GM10847 (cell line): ENCODE measurements around the gene RRP15.

ENCODE experiments used
- POLR2A ChIP-seq: IDR thresholded peaks from 2 replicates; pipeline ENCODE4 v1.6.1; 2011; ENCODE audit not compliant: insufficient read length; ENCODE audit errors: extremely low read depth

RRP15 gene

GRCh38 chr1:218315638-218316037, 30.5 kb downstream of the RRP15 start:
- no peak for TF ChIP-seq POLR2A

- no peak for TF ChIP-seq POLR2A
Measured at GRCh38 chr1:218317061-218317460, 32.0 kb downstream of the RRP15 start.

- TF ChIP-seq POLR2A = no peak
Measured at GRCh38 chr1:218322762-218323161, 37.7 kb downstream of the RRP15 start.

- no peak for TF ChIP-seq POLR2A
Measured at GRCh38 chr1:218323568-218324225, 38.6 kb downstream of the RRP15 start.

GRCh38 chr1:218324226-218324580, 39.1 kb downstream of the RRP15 start:
- no peak for TF ChIP-seq POLR2A

- no peak for TF ChIP-seq POLR2A
Measured at GRCh38 chr1:218328769-218329168, 43.7 kb downstream of the RRP15 start.

GRCh38 chr1:218330043-218330623, 45.0 kb downstream of the RRP15 start:
- TF ChIP-seq POLR2A = no peak

GRCh38 chr1:218332416-218332815, 47.3 kb downstream of the RRP15 start:
- TF ChIP-seq POLR2A = no peak

GRCh38 chr1:218336328-218336727, 51.2 kb downstream of the RRP15 start:
- TF ChIP-seq POLR2A = no peak

- no peak for TF ChIP-seq POLR2A
Measured at GRCh38 chr1:218339267-218339831, 54.3 kb downstream of the RRP15 start.

- TF ChIP-seq POLR2A = no peak
Measured at GRCh38 chr1:218341325-218341724, 56.2 kb downstream of the RRP15 start.

- TF ChIP-seq POLR2A = no peak
Measured at GRCh38 chr1:218342091-218342490, 57.0 kb downstream of the RRP15 start.

GRCh38 chr1:218344814-218345672, 60.0 kb downstream of the RRP15 start, which contains the start of gene TGFB2:
TSS of gene TGFB2 (plus strand) at chr1:218345336. CDS start at chr1:218346702, 1,366 bp downstream.
- TF ChIP-seq POLR2A = no peak

GRCh38 chr1:218345673-218346390, 60.7 kb downstream of the RRP15 start:
- TF ChIP-seq POLR2A = no peak
